ENCODE results near the gene RHOBTB1.
"Not testable (repeated sequence)": the region's sequence is repeated elsewhere in the genome, so short reads cannot be mapped to it uniquely, and the experiment has no call there.

RHOBTB1 gene

DNA sequence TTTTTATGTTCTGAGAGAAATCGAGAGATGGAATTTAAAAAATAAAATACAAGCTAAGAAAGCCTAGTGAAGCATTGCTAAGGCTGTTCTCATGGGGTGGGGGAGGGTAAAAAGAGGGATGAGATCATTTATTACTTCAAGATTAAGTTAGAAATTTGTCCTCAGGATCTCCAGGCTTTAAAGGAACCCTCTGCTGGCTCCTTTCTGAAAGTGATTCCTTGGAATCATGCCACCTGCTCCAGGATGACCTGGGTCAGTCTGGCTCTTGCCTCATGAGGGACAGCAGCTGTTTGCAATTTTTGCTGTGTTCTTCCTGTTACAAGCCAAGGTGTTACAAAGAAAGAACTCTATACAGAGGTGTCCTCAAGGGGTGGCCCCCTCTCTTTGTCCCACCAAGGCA, 95.9 kb downstream of the RHOBTB1 start:
- Histone ChIP-seq H3K9ac (ENCODE audit: low read depth, low read length) (no peak overlapping the region), H3K4me3 (ENCODE audit: low read depth, low read length) (no peak overlapping the region), H3K27me3 (ENCODE audit: control insufficient read depth, insufficient read depth, low read length) (no peaks in the 10 kb centered on the region), H3K4me1 (ENCODE audit: control insufficient read depth, insufficient read depth, low read length) (no peaks in the 10 kb centered on the region), H3K36me3 (ENCODE audit: control insufficient read depth, insufficient read depth, low read length) (no peaks in the 10 kb centered on the region), H3K9me3 (ENCODE audit: control insufficient read depth, insufficient read depth, low read length) (no peaks in the 10 kb centered on the region)

DNA sequence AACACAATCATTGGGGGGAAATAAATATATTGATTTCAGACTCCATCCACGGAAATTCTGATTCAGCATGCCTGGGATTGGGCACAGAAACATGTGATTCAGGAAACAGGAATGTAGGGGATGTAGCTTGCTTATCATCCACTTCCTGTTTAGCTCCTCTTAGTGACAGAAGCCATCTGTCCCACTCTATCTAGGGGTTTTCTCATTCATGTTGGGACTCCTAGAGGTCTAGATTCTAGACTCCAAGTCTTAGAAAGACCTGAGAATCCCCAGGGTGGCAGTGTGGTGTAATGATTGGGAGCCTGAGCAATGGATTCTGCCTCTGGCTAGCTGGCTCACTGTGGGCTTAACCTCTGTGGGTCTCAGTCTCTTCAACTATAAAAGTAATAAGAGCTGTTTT, 97.8 kb downstream of the RHOBTB1 start:
- no peaks in the 10 kb centered on the region for H3K9me3 ChIP-seq (ENCODE audit: control insufficient read depth, insufficient read depth, low read length)
- H3K36me3 ChIP-seq (ENCODE audit: control insufficient read depth, insufficient read depth, low read length), result no peaks in the 10 kb centered on the region
- no peak overlapping the region for H3K9ac ChIP-seq (ENCODE audit: low read depth, low read length)
- H3K27me3 ChIP-seq (ENCODE audit: control insufficient read depth, insufficient read depth, low read length), result no peaks in the 10 kb centered on the region
- no peaks in the 10 kb centered on the region for H3K4me1 ChIP-seq (ENCODE audit: control insufficient read depth, insufficient read depth, low read length)
- no peak overlapping the region for H3K4me3 ChIP-seq (ENCODE audit: low read depth, low read length)

DNA sequence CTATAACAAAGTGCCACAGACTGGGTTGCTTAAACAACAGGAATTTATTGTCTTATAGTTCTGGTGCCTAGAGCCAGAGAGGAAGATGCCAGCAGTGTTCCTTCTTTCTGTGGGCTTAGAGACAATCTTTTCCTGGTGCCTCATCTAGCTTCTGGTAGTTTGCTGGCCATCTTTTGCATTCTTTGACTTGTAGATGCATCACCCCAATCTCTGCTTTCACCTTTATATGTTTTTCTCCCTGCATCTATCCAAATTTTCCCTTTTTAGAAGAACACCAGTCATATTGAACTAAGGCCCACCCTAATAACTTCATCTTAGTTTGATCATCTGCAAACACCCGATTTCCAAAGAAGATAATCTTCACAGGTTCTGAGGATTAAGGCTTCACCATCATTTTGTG, 98.9 kb downstream of the RHOBTB1 start:
- no peaks in the 10 kb centered on the region for H3K36me3 ChIP-seq (ENCODE audit: control insufficient read depth, insufficient read depth, low read length)
- H3K4me3 ChIP-seq (ENCODE audit: low read depth, low read length), result no peak overlapping the region
- no peaks in the 10 kb centered on the region for H3K27me3 ChIP-seq (ENCODE audit: control insufficient read depth, insufficient read depth, low read length)
- H3K9ac ChIP-seq (ENCODE audit: low read depth, low read length), result no peak overlapping the region
- H3K9me3 ChIP-seq (ENCODE audit: control insufficient read depth, insufficient read depth, low read length), result no peaks in the 10 kb centered on the region
- H3K4me1 ChIP-seq (ENCODE audit: control insufficient read depth, insufficient read depth, low read length), result no peaks in the 10 kb centered on the region

DNA sequence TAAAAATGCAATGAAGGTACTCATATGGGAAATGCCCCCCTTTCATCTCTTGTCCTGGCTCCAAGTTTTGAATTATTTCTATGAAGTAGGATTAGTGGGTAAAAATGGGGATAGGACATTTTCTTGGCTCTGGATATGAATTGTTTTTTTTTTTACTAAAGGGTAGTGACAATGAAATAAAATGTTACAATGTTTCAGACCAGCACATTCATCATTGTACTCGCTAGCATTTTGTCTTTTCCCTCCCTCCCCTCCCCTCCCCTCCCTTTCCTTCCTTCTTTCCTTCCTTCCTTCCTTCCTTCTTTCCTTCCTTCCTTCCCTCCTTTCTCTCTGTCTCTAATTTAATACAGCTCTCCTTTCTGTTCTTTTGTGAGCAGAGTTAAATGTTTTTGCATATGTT, 101.3 kb downstream of the RHOBTB1 start:
- no peaks in the 10 kb centered on the region for H3K27me3 ChIP-seq (ENCODE audit: control insufficient read depth, insufficient read depth, low read length)
- H3K36me3 ChIP-seq (ENCODE audit: control insufficient read depth, insufficient read depth, low read length), result no peaks in the 10 kb centered on the region
- H3K4me3 ChIP-seq (ENCODE audit: low read depth, low read length), result no peak overlapping the region
- H3K4me1 ChIP-seq (ENCODE audit: control insufficient read depth, insufficient read depth, low read length), result no peaks in the 10 kb centered on the region
- H3K9ac ChIP-seq (ENCODE audit: low read depth, low read length), result no peak overlapping the region
- H3K9me3 ChIP-seq (ENCODE audit: control insufficient read depth, insufficient read depth, low read length), result no peaks in the 10 kb centered on the region

DNA sequence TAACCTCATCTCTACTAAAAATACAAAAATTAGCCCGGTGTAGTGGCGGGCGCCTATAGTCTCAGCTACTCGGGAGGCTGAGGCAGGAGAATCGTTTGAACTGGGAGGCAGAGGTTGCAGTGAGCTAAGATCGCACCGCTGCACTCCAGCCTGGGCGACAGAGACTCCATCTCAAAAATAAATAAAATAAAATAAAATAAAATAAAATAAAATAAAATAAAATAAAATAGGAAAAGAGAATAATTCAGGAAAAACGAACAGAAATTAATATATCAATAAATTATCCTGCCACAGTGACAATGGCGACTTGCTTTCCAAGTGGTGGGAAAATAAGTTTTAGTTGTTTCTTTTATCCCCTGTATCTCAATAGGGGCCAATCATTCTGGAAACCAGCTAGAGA, 102.8 kb downstream of the RHOBTB1 start:
- H3K27me3 ChIP-seq (ENCODE audit: control insufficient read depth, insufficient read depth, low read length); H3K4me3 ChIP-seq (ENCODE audit: low read depth, low read length); H3K36me3 ChIP-seq (ENCODE audit: control insufficient read depth, insufficient read depth, low read length); H3K9me3 ChIP-seq (ENCODE audit: control insufficient read depth, insufficient read depth, low read length); H3K9ac ChIP-seq (ENCODE audit: low read depth, low read length); H3K4me1 ChIP-seq (ENCODE audit: control insufficient read depth, insufficient read depth, low read length): not testable (repeated sequence)

DNA sequence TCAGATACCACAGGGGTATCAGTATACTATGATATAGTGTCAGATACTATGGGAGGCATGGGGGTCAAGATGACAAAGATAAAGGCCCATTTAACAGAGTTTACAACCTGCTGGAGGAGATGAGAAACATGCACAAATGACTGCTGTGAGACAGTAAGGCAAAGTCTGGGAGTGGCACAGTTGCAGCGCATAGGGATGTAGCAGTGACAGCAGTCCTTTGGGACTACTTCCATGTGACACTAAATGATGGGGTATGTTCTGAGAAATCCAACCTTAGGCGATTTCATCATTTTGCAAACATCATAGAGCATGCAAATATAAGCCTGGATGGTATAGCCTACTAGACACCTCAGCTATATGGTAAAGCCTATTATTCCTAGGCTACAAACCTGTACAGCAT, 108.9 kb downstream of the RHOBTB1 start:
- H3K36me3 ChIP-seq (ENCODE audit: control insufficient read depth, insufficient read depth, low read length), result no peaks in the 10 kb centered on the region
- H3K27me3 ChIP-seq (ENCODE audit: control insufficient read depth, insufficient read depth, low read length), result no peaks in the 10 kb centered on the region
- H3K9ac ChIP-seq (ENCODE audit: low read depth, low read length), result no peak overlapping the region
- no peaks in the 10 kb centered on the region for H3K9me3 ChIP-seq (ENCODE audit: control insufficient read depth, insufficient read depth, low read length)
- no peak overlapping the region for H3K4me3 ChIP-seq (ENCODE audit: low read depth, low read length)
- no peaks in the 10 kb centered on the region for H3K4me1 ChIP-seq (ENCODE audit: control insufficient read depth, insufficient read depth, low read length)

DNA sequence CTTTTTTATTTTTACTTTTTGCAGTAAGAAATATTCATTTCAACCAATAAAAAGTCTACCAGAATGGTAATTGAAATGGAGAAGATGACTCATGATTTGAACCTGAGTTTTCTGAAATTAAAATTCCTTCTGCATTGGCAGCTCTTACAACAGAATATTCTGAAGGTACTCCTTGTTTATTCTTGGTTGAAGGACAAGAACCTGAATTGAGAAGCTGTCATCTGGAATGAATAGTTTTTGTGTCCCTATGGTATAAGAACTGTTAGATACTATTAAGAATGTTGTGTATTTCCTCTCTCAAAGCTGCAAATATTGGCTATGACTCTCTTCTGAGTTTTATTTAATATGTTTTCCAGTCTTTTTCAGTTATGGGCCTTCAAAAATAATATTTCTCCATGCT, 109.6 kb downstream of the RHOBTB1 start:
- Histone ChIP-seq H3K9me3 (ENCODE audit: control insufficient read depth, insufficient read depth, low read length) (no peaks in the 10 kb centered on the region), H3K36me3 (ENCODE audit: control insufficient read depth, insufficient read depth, low read length) (no peaks in the 10 kb centered on the region), H3K27me3 (ENCODE audit: control insufficient read depth, insufficient read depth, low read length) (no peaks in the 10 kb centered on the region), H3K9ac (ENCODE audit: low read depth, low read length) (no peak overlapping the region), H3K4me1 (ENCODE audit: control insufficient read depth, insufficient read depth, low read length) (no peaks in the 10 kb centered on the region), H3K4me3 (ENCODE audit: low read depth, low read length) (no peak overlapping the region)

DNA sequence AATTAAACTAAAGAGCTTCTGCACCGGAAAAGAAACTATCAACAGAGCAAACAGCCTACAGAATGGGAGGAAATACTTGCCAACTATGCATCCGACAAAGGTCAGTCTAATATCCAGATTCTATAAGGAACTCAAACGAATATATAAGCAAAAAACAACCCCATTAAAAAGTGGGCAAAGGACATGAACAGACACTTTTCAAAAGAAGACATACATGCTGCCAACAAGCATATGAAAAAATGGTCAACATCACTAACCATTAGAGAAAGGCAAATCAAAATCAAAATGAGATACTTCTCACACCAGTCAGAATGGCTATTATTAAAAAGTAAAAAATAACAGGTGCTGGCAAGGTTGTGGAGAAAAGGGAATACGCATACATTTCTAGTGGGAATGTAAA, 111.8 kb downstream of the RHOBTB1 start:
- not testable (repeated sequence) for H3K4me1 ChIP-seq (ENCODE audit: control insufficient read depth, insufficient read depth, low read length); H3K9ac ChIP-seq (ENCODE audit: low read depth, low read length); H3K36me3 ChIP-seq (ENCODE audit: control insufficient read depth, insufficient read depth, low read length); H3K27me3 ChIP-seq (ENCODE audit: control insufficient read depth, insufficient read depth, low read length); H3K9me3 ChIP-seq (ENCODE audit: control insufficient read depth, insufficient read depth, low read length); H3K4me3 ChIP-seq (ENCODE audit: low read depth, low read length)

DNA sequence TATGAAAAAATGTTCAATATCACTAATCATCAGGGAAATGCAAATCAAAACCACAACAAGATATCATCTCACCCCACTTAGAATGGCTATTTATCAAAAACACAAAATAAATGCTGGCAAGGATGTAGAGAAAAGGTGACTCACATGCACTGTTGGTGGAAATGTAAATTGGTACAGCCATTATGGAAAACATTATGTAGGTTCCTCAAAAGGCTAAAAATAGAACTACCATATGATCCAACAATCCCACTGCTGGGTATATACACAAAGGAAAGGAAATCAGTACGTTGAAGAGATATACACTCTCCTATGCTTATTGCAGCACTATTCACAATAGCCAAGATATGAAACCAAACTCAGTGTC, 115.5 kb downstream of the RHOBTB1 start:
- Histone ChIP-seq H3K4me3 (ENCODE audit: low read depth, low read length) (no peak overlapping the region), H3K36me3 (ENCODE audit: control insufficient read depth, insufficient read depth, low read length) (no peaks in the 10 kb centered on the region), H3K9ac (ENCODE audit: low read depth, low read length) (no peak overlapping the region), H3K27me3 (ENCODE audit: control insufficient read depth, insufficient read depth, low read length) (no peaks in the 10 kb centered on the region), H3K4me1 (ENCODE audit: control insufficient read depth, insufficient read depth, low read length) (no peaks in the 10 kb centered on the region), H3K9me3 (ENCODE audit: control insufficient read depth, insufficient read depth, low read length) (no peaks in the 10 kb centered on the region)

DNA sequence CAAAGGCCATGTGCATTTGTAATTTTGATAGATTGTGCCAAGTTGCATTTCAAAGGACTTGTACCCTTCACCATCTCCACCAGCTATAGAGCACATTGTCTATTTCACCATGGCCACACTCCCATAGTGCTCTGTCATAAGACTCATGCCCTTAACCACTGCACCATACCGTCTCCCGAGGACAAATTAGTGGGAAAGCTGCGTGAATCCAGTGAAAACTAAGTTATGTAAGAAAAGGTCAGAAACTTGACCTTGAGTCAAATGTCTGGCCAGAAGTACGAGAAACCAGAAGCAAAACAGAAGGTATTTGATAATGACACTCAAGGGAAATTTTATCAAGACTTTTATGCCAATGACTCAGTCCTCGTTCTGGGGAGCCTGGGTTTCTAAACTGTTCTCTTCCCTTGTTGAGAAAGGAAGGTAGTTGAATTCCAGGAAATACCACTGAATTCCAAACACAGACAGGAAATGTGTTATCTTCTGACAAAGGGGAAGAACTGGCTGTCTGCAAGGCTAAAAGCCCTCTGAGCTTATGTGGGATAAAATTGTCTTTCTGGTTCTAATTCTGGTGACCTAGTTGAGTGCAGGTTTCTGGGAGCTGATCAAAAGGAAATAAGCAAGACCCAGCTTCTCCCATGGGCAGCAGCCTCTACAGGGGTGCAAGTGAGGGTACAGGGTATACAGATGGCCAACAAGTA, 116.0 kb downstream of the RHOBTB1 start:
- H3K27me3 ChIP-seq (ENCODE audit: control insufficient read depth, insufficient read depth, low read length), result no peaks in the 10 kb centered on the region
- no peak overlapping the region for H3K4me3 ChIP-seq (ENCODE audit: low read depth, low read length)

DNA sequence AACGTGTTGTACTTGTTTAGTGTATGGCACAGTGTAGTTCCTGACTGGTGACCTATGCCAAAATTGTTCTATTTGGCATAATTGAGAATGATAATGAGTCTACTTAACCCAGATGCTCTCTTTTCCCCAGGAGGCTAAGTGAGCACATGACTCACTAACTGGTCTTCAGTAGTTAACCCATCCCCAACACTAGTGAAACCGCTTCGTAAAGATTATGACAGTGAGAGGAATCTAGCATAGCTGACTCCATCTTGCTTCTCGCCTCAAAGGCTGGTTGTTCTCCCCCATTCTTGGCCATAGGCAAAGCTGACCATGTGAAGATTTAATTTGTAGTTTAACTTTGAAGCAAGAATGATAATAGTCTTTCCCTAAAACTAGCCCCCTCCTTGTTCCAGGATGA, 118.5 kb downstream of the RHOBTB1 start:
- Histone ChIP-seq H3K4me3 (ENCODE audit: low read depth, low read length) (no peak overlapping the region), H3K9ac (ENCODE audit: low read depth, low read length) (no peak overlapping the region), H3K4me1 (ENCODE audit: control insufficient read depth, insufficient read depth, low read length) (no peaks in the 10 kb centered on the region), H3K27me3 (ENCODE audit: control insufficient read depth, insufficient read depth, low read length) (no peaks in the 10 kb centered on the region), H3K36me3 (ENCODE audit: control insufficient read depth, insufficient read depth, low read length) (no peaks in the 10 kb centered on the region), H3K9me3 (ENCODE audit: control insufficient read depth, insufficient read depth, low read length) (no peaks in the 10 kb centered on the region)

More for the DNA sequence above, 116.0 kb downstream of the RHOBTB1 start:
- Histone ChIP-seq H3K4me1 (ENCODE audit: control insufficient read depth, insufficient read depth, low read length) (no peaks in the 10 kb centered on the region), H3K9me3 (ENCODE audit: control insufficient read depth, insufficient read depth, low read length) (no peaks in the 10 kb centered on the region), H3K36me3 (ENCODE audit: control insufficient read depth, insufficient read depth, low read length) (no peaks in the 10 kb centered on the region), H3K9ac (ENCODE audit: low read depth, low read length) (no peak overlapping the region)

DNA sequence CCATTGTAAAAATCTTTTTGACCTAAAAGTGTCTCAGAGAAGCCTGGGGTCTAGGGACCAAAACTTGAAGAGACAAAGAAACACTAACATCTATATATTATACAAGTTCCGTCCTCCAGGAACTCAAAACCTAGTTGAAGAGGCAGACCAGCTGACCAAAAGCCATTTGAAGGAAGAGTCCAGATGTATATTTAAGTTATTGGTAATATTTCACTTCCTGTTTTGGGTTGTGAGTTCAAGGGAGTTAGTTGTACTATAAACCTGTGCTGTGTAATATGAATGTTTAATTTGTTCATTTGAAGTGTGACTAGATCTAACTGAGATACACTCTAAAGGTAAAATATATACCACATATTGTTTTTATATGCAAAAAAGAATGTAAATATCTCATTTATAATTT, 120.7 kb downstream of the RHOBTB1 start:
- Histone ChIP-seq H3K4me1 (ENCODE audit: control insufficient read depth, insufficient read depth, low read length) (no peaks in the 10 kb centered on the region), H3K36me3 (ENCODE audit: control insufficient read depth, insufficient read depth, low read length) (no peaks in the 10 kb centered on the region), H3K9me3 (ENCODE audit: control insufficient read depth, insufficient read depth, low read length) (no peaks in the 10 kb centered on the region), H3K4me3 (ENCODE audit: low read depth, low read length) (no peak overlapping the region), H3K9ac (ENCODE audit: low read depth, low read length) (no peak overlapping the region), H3K27me3 (ENCODE audit: control insufficient read depth, insufficient read depth, low read length) (no peaks in the 10 kb centered on the region)
